Testis (tissue), 2 donors: ENCODE data around the gene PFKP.

Experiments used
- POLR2A ChIP-seq: fragments of 450-650 bp; IDR thresholded peaks from one replicate; pipeline ENCODE4 v1.6.1; 2017; ENCODE audit warnings: antibody characterized with exemption, mild to moderate bottlenecking, moderate library complexity
- TF ChIP-seq, protein P1 (sequence below), 3 experiments: fragments of 450-650 bp in 2 of 3; fragments of 200-600 bp in 1 of 3; sonication (generic) in 1 of 3; IDR thresholded peaks; one replicate each; pipeline ENCODE4 v1.5.1; 2016 to 2019; ENCODE audit warnings: antibody characterized with exemption in 3 of 3, mild to moderate bottlenecking in 2 of 3, moderate library complexity in 1 of 3

DNA sequence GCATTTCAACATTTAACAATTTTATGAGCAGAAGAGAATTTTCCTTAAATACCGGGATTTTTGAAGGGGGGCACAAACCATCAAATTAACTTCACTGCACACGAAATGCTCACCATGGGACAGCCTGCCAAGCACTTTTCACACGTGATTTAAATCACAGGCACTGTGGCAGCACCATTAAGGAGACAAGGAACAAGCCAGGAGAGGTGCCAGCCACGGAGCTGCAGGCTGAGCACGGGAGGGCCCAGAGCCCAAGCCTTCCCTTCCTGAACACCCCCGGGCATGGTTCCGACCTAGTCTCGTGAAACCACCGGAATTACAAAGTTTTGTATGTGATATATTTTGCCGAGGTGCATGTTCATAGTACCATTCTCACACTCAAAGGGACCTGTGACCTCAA is 91.8 kb downstream of the PFKP start:
- TF ChIP-seq, protein P1, sequence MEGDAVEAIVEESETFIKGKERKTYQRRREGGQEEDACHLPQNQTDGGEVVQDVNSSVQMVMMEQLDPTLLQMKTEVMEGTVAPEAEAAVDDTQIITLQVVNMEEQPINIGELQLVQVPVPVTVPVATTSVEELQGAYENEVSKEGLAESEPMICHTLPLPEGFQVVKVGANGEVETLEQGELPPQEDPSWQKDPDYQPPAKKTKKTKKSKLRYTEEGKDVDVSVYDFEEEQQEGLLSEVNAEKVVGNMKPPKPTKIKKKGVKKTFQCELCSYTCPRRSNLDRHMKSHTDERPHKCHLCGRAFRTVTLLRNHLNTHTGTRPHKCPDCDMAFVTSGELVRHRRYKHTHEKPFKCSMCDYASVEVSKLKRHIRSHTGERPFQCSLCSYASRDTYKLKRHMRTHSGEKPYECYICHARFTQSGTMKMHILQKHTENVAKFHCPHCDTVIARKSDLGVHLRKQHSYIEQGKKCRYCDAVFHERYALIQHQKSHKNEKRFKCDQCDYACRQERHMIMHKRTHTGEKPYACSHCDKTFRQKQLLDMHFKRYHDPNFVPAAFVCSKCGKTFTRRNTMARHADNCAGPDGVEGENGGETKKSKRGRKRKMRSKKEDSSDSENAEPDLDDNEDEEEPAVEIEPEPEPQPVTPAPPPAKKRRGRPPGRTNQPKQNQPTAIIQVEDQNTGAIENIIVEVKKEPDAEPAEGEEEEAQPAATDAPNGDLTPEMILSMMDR (IDR thresholded peaks at IDR 0.05): no peak
- TF ChIP-seq POLR2A: no peak
